ENCODE measurements around the gene TAGAP.

Gene TAGAP

GRCh38 chr6:159068904-159069578, 24.2 kb upstream of the TAGAP start:
- TF ChIP-seq, protein P1, sequence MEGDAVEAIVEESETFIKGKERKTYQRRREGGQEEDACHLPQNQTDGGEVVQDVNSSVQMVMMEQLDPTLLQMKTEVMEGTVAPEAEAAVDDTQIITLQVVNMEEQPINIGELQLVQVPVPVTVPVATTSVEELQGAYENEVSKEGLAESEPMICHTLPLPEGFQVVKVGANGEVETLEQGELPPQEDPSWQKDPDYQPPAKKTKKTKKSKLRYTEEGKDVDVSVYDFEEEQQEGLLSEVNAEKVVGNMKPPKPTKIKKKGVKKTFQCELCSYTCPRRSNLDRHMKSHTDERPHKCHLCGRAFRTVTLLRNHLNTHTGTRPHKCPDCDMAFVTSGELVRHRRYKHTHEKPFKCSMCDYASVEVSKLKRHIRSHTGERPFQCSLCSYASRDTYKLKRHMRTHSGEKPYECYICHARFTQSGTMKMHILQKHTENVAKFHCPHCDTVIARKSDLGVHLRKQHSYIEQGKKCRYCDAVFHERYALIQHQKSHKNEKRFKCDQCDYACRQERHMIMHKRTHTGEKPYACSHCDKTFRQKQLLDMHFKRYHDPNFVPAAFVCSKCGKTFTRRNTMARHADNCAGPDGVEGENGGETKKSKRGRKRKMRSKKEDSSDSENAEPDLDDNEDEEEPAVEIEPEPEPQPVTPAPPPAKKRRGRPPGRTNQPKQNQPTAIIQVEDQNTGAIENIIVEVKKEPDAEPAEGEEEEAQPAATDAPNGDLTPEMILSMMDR (IDR thresholded peaks at IDR 0.05; ENCODE audit: low read length) = no peak
- TF ChIP-seq EZH2 (IDR thresholded peaks at IDR 0.05; ENCODE audit: borderline replicate concordance, low read length) = no peak
- Histone ChIP-seq H3F3A (ENCODE audit: insufficient read depth, low read length) (no peaks in the 10 kb centered on the region), H3K4me2 (ENCODE audit: low read length) (peak overlapping the region; percentile 12; the same call in 1 of the 2 replicates), H3K36me3 (ENCODE audit: insufficient read depth, low read length) (no peaks in the 10 kb centered on the region), H3K4me3 (ENCODE audit: low read depth, low read length, poor library complexity, severe bottlenecking) (no peak overlapping the region), H3K9me2 (ENCODE audit: low read depth, low read length) (no peaks in the 10 kb centered on the region), H3K27ac (ENCODE audit: low read depth, low read length, poor library complexity, severe bottlenecking) (no peak overlapping the region), H2AFZ (ENCODE audit: low read length) (no peak overlapping the region), H3K9ac (ENCODE audit: low read length) (no peak overlapping the region), H3K9me3 (ENCODE audit: low read length) (no peaks in the 10 kb centered on the region), H3K27me3 (ENCODE audit: insufficient read depth, low read length) (no peaks in the 10 kb centered on the region), H3K4me1 (ENCODE audit: insufficient read depth, low read length, severe bottlenecking) (peaks cover 51% of the 10 kb centered on the region), H4K20me1 (ENCODE audit: insufficient read depth, low read length) (no peaks in the 10 kb centered on the region), H3K79me2 (ENCODE audit: insufficient read depth, low read length) (no peaks in the 10 kb centered on the region)

DNA sequence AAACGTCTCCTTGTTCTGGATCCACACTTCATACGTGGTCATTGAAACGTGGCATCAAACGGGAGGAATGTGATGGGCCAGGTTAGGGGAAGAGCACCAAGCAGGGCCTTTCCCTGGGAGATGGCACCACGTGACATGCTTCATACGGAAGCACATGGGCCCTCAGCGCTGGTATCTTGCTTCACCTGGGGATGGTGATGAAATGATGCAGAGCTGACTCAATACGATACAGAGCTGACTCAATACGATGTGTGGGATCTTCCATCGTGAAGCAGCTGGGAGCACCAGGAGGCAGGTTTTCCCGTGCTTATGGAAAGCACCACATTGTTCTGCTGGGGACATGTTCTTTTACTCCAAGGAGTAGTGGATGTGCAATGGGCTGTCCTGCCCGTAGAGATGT, 22.5 kb upstream of the TAGAP start:
- H3K79me2 ChIP-seq (ENCODE audit: insufficient read depth, low read length) = no peaks in the 10 kb centered on the region
- TF ChIP-seq, protein P1 (IDR thresholded peaks at IDR 0.05; ENCODE audit: low read length) = no peak

DNA sequence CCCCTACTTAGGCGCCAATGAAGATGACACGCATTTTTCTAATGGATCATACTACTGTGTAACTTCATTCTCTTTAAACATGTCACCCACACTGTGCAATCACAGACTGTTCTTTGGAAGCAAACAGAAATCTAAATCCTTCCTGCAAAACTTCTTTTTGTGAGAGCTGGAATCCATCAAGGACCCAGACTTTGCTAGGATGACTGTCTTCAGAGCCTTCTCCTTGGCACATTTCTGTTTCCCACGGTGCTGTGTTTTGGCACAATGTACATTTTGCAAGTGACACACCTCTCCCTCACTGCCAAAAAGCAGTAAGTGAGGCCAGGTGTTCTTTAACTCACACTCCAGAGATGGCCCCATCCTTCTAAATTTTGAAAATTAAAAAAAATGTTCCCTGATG, 21.7 kb upstream of the TAGAP start:
- H3K79me2 ChIP-seq (ENCODE audit: insufficient read depth, low read length) = no peaks in the 10 kb centered on the region
- H3K4me1 ChIP-seq (ENCODE audit: insufficient read depth, low read length, severe bottlenecking) = peaks cover 73% of the 10 kb centered on the region
- H3F3A ChIP-seq (ENCODE audit: insufficient read depth, low read length) = peaks cover 6% of the 10 kb centered on the region; the same call in 1 of the 2 replicates
- no peaks in the 10 kb centered on the region for H3K9me3 ChIP-seq (ENCODE audit: low read length)
- H3K27me3 ChIP-seq (ENCODE audit: insufficient read depth, low read length) = no peaks in the 10 kb centered on the region
- H3K4me2 ChIP-seq (ENCODE audit: low read length) = no peak overlapping the region
- no peak overlapping the region for H3K4me3 ChIP-seq (ENCODE audit: low read depth, low read length, poor library complexity, severe bottlenecking)
- H3K9ac ChIP-seq (ENCODE audit: low read length) = no peak overlapping the region
- H4K20me1 ChIP-seq (ENCODE audit: insufficient read depth, low read length) = no peaks in the 10 kb centered on the region
- no peak overlapping the region for H3K27ac ChIP-seq (ENCODE audit: low read depth, low read length, poor library complexity, severe bottlenecking)
- no peaks in the 10 kb centered on the region for H3K36me3 ChIP-seq (ENCODE audit: insufficient read depth, low read length)
- H2AFZ ChIP-seq (ENCODE audit: low read length) = no peak overlapping the region
- H3K9me2 ChIP-seq (ENCODE audit: low read depth, low read length) = no peaks in the 10 kb centered on the region
- TF ChIP-seq EZH2 (IDR thresholded peaks at IDR 0.05; ENCODE audit: borderline replicate concordance, low read length) = no peak
- TF ChIP-seq, protein P1 (IDR thresholded peaks at IDR 0.05; ENCODE audit: low read length) = no peak

More for the DNA sequence above, 22.5 kb upstream of the TAGAP start:
- Histone ChIP-seq H2AFZ (ENCODE audit: low read length) (no peak overlapping the region), H3K36me3 (ENCODE audit: insufficient read depth, low read length) (no peaks in the 10 kb centered on the region), H4K20me1 (ENCODE audit: insufficient read depth, low read length) (no peaks in the 10 kb centered on the region), H3K9me3 (ENCODE audit: low read length) (no peaks in the 10 kb centered on the region), H3K9me2 (ENCODE audit: low read depth, low read length) (no peaks in the 10 kb centered on the region), H3K4me1 (ENCODE audit: insufficient read depth, low read length, severe bottlenecking) (peaks cover 64% of the 10 kb centered on the region), H3F3A (ENCODE audit: insufficient read depth, low read length) (peaks cover 6% of the 10 kb centered on the region; the same call in 1 of the 2 replicates), H3K27me3 (ENCODE audit: insufficient read depth, low read length) (no peaks in the 10 kb centered on the region), H3K4me3 (ENCODE audit: low read depth, low read length, poor library complexity, severe bottlenecking) (no peak overlapping the region), H3K27ac (ENCODE audit: low read depth, low read length, poor library complexity, severe bottlenecking) (no peak overlapping the region), H3K9ac (ENCODE audit: low read length) (no peak overlapping the region), H3K4me2 (ENCODE audit: low read length) (no peak overlapping the region)

All from OCI-LY1 (cell line).